ENCODE measurements around the gene MRGPRX2.
A peak's percentile ranks its signal among the peaks of the same experiment; 100 is the strongest.

Gene MRGPRX2

DNA sequence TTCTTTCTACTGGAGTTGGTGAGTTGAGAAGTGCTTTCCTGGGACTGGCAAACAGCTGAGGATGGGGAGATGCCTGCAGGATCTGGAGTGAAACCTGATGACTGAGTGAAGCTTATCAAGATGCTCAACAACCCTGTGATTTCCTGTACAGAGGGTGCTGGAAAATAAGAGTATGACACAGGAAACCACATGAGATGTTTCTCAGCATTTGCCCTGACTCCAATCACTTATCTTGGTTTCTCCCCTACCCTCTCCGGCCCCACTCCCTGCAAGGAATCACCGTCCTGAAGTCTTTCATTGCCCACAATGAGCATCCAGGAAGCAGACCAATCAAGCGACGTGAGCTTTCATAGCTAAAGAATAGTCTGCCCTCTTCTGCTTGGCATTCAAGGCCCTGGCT is at the start of gene MRGPRX2:
Gene MRGPRX2 (minus strand): TSS at position 89 of the 400 bp plus-strand sequence. CDS start 4,315 bp downstream, outside the sequence.
- no peak for DNase-seq

DNA sequence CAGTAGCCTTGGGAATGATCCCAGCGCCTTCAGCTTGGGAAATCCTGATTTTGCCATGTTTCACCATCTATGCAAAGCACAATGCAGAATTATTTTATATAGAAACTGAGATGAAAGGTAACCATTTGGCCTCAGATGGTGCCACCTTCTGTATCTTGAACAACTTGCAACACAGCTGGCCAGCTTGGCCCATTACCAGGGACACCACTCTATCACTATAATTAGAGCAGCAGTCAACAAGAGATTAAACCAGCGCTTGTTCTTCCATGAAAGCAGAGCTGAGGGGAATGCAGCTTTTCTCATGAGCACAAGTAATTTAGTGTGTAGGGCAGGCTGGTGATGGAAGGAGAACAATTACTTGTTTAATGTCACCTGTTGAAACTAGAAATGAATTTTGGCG is 49.8 kb upstream of the MRGPRX2 start:
- peak; percentile 69 for DNase-seq

DNA sequence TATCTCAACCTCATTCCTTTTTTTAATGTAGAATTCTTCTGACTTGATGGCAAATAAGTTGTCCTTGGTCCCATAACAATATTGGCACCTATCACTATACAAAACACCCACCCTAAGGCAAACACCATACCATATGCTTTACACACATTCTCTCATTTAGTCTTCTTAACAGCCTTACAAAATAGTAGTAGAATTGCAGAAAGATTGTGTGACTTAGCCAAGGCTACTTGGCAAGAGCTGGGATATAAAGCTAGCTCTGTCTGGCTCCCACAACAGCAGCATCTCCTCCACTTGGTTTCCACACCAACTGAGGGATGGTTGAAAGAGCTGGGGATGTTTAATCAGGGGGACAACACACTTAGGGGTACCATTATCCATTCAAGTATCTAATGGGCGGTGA is 46.6 kb upstream of the MRGPRX2 start:
- DNase-seq: no peak

DNA sequence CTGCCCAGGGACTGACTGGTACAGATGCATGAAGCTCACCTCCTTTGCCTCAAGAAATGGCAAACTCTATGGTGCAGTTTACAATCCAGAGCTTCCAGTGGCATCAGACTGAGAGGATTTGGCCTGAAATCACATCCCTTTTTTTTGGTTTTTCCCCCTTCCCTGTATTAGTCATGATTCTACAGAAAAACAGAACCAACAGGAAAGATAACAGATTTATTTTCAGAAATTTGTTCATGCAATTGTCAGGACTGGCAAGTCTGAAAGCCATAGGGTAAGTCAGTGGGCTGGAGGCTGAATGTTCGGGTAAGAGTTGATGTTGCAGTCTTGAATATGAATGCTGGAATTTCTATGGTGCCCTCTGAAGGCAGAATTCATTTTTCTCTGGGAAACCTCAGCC is 44.5 kb upstream of the MRGPRX2 start:
- DNase-seq: no peak

DNA sequence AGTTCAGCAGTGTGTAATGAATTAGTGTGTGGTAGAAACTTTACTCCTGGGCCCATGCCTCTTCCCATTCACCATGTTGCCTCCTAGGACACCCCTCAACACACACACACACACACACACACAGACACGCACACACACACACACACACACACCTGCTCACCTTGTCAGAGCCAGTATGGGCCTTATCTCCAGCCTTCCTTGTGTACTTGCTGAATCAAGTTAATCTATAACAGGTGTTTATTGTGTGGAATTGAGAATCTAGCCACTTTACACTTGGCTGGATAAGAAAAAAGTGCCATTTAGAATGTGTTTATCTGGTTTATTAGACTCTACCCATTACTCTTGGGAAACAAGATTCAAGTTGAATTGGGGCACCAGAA is 42.0 kb upstream of the MRGPRX2 start:
- DNase-seq: no peak

DNA sequence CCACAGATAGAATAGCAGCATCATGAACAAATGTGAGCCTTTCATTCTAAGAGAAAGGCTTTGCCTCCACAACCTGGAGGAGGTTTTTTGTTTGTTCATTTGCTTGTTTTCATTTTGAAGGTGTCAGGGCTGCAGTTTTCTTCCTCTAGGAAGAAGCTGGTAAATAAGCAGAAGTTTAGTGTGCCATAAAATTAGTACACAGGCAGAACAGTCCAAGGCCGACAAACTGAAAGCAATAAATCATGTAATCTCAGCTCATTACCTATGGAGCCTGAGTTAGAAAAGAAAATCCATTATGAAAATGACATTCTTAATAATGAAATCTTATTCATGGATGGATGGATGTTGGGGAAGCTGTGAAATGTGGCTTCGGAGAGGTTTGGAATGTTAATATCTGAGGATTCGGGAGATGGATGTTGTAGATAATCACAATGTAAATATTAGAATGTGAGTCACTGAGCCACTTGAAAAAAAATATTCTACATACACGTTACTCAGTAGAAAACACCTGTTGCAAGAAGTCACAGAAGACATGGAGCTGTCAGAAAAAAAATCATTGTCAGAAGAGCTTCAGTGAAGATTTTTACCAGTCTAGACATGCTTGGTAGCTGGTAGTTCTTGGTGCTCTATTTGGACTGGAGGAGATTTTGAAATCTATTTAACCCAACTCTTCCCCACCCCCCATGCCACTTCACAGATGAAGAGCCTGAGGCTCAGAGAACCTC is 41.4 kb upstream of the MRGPRX2 start:
- DNase-seq: no peak

DNA sequence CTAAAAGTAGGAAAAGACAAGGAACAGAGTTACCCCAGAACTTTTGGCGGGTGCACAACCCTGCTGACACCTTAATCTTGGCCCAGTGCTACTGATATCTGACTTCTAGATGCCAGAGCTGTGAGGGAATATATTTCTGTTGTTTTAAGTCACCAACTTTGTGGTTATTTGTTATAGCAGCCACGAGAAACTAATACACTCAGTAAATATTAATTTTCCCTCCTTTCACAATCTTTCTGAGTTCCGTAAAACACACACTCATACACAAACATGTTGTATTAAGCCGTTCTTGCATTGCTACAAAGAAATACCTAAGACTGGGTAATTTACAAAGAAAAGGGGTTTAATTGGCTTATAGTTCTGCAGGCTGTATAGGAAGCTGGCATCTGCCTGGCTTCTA is 40.4 kb upstream of the MRGPRX2 start:
- no peak for DNase-seq

DNA sequence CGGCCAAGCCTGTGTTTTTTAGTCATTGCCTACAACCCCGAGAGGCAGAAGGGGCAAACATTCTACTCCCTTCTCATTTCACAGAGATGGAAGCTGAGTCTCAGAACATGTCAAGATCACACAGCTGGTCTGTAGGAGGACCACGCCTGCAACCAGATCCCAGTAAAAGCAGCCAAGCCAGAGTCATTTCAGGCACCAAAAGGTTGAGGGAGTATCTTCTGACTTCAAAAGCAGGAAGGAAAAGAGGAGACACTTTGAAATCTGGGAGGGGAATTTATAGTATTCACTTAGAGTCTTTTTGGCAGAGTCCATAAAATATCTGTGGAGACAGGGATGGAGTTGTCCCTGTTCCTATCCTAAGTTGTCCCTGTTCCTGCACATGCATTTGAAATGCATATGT is 38.6 kb upstream of the MRGPRX2 start:
- no peak for DNase-seq

DNA sequence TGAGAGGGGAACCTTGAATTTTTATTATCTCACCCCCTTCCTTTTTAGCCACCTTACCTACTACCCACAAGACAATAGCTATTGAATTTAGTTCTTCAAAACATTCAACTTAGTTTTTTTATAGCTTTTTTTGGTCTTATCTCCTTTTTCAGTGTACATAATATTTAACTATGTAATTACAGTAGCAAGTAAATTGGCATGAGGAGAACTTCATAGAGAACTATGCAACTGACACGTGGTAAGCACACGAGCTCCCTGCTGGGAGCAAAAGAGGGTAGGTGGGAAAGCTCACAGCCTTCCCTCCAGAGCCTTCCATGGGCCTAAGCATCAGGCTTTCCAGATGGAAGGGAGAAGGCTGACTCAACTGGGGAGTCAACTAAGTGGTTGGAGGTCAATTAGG is 34.3 kb upstream of the MRGPRX2 start:
- DNase-seq: no peak

DNA sequence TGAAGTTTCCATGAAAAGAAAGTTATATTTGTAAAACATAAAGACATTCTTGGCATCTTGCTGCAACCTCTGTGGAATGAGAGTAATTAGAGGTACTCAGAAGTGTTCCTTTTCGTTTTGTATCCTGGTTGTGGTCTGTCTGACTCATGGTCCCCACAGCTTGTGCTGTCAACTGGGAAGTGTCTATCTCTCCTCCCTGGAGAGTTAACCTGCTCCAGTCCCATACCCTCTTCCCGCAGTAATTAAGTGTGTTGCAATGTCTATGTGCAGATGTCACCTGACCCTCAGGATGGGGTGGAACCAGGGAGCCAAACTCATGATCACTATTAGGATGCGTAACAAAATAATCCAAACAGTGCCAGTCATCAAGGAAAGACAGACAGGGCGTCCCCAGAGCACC is 33.5 kb upstream of the MRGPRX2 start:
- no peak for DNase-seq

DNA sequence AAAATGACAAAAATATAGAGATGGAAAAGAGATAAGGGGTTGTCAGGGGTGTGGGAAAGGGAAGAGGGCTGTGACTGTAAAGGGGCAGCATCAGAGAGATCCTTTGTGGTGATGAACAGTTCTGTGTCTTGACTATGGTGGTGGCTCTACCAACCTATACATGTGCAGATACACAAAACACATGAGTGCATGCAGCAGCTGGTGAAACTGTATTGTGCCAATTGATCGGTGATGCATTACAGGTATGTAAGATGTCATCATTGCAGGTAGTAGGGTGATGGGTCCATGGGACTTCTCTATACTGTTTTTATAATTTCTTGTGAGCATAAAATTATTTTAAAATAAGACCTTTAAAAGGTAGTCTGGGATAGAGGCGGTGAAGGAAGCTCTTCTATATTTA is 32.3 kb upstream of the MRGPRX2 start:
- no peak for DNase-seq

DNA sequence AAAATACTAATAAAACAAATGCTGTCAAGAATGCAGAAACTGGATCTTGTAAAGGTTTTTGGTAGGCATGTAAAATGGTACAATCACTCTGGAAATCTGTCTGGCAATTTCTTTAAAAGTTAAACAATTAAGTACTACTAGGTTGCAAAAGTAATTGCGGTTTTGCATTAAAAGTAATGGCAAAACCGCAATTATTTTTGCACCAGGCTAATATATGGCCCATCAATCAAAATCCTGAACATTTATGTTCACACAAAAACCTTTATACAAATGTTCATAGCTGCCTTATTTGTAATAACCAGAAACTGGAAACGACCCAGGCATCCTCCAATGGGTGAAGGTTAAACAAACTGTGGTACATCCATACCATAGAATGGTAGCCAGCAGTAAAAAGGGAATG is 31.8 kb upstream of the MRGPRX2 start:
- DNase-seq: no peak

DNA sequence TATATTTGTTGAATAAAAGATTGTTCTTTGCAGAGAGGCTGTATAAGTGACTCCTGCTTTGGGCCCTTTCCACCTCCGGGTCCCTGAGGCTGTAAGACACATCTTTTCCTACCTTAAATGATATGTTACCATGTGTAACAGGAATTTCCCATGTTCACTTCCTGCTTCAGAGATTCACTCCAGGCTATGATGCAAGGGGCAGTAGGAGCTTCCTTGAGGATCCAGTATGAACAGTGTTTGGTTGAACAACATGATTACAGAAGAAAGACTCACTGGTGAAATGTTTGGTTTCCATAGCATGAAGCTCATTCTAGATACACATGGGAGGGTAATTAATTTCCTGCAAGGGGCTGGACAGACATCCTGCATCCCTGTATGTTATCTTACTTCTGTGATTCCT is 30.8 kb upstream of the MRGPRX2 start:
- DNase-seq: no peak

DNA sequence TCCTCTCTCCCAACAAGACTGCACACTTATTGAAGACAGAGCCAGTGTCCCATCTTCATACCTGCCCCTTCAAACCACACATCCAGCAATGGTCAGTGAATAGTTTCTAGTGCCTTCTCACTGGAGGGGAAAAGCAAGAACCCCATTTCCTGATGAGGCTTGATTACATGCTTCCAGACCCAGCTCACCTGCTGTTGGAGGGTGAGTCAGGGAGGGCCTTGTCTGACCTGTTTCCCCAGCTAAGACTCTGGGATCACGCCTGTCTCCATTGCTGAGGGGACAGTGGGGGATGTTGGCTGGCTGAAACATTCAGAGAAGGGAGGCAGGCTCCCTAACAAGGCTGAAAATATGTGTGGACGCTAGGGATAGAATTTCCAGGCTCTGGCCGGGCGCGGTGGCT is 28.9 kb upstream of the MRGPRX2 start:
- no peak for DNase-seq

DNA sequence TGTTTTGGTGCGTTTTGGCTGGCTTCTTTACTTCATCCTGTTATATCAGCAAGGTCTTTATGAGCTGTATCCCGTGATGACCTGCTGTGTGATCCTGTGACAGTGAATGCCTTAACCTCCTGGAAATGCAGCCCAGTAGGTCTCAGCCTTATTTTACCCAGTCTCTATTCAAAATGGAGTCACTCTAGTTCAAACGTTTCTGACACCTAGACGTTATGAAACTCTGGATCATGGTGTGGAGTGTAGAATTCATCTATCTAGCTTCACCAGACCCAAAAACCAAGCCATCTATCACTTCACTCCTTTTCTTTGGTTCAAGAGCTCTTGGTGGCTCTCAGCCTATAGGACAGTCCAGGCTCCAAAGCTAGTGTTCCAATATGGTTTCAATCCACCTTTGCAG is 28.3 kb upstream of the MRGPRX2 start:
- DNase-seq: no peak

DNA sequence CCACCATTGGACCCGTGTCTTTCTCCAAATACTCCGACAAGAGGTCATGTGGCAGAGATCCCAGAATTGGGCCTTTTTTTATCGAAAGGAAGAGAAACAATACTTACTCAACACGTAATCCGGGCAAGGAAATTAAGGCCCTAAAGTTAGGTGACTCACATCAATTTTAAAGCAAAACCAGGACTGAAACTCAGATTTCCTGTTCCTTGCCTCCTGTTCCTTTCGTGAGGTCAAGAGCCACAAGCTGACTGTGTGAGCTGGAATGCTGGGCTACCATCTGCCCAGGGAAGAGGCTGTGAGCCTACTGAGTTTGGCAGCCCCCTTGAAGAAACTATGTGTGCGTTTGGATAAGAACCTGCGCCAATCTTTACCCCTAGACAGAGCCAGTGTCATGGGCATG is 27.1 kb upstream of the MRGPRX2 start:
- DNase-seq: no peak

DNA sequence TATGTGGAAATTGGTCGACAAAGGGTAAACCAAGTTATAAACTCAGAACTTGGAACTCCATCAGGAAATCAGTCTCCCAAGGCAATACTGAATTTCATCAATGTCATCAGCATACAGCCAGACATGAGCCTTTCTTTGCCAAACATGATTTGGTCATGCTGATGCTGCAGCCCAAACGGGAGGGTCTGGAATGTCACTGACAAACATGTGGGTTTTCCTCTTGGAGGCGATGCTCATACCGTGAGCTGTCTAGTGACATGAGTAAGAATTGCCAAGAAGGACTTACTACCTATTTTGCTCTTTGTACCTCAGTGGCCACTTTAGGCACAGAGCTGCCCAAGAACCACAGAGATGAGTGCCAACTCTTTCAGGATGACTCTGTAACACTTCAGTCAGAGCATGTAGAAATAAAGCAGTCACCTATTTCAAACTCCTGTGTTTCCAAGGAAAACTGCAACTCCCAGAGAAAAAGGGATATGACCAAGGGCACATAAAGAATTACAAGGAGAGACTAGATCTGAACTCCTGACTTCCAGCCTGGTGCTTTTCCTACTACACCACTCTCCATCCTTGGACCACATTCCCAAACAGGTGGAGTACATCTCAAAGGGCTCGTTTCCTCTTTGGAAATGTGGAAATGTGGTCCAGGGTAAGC is 24.3 kb upstream of the MRGPRX2 start:
- DNase-seq: no peak

DNA sequence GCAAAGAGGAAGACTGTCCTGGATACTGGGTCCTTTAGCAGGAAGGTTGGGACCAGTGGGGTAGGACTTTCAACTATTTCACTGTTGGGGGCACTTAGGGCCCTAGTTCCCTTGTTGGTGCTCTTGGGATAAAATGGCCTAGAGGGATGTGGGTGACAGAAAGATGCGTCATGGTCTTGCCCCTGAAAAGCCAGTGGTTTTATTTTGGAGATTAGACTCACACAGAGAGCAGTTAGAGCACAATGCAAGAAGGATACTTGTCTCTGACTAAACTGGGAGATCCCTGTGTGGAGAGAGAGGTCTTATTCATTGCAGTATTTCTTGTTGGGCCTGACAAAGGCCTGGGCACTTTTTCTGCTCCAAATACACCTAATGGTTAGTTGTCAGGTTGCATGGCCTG is 22.6 kb upstream of the MRGPRX2 start:
- DNase-seq: no peak

DNA sequence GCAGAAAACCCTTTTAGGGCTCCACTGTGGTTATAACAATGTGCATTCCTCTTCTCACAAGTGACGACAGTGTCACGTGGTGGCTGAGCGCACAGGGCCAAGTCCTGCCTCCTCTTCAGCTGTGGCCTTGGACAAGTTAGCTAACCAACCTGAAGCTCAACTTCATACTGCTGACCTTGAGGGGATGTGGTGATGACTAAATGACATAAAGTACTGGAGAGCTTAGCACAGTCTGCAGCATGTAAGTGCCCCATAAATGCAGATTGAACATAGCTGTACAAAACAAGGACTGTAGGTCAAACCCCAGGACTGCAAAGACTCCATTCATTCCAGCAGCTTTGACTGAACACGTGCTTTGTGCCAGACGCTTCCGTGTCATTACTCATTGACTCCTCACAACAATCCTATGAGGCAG is 20.1 kb upstream of the MRGPRX2 start:
- no peak for DNase-seq

DNA sequence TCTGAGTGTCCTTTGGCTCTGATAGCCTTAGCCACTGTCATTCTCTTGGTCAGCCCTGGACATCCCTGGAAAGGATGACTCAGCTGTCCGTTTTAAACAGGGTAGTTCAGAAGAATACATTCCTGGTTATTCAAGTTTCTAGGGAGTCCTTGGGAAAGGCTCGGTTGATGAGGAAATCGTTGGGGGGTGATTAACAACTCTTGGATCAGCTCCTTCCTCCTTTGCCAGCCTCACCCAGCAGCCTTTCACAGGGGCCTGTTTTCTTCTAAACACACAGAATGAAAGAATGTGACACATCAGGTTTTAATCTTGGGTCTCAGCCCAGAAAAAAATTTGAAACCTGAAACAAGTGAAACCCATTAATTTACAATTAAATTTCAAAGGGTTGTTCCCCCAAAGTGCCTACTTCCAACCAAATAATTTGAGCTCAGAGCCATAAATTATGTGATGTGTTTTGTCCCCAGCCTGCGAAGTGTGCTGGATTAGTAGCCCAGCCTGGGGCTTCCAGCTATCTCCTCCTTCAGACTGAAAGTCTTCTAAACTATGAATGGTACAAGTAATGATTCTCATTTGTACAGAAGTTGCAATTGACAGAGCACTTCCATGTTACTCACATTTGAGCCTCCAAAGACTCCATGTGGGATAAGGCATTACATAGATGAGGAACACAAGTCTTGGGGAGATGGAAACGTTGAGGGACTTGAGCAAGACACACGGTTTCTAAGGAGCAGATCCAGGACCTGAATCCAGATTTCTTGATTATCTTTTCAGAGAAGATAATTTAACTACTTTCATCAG is 19.3 kb upstream of the MRGPRX2 start:
- no peak for DNase-seq

DNA sequence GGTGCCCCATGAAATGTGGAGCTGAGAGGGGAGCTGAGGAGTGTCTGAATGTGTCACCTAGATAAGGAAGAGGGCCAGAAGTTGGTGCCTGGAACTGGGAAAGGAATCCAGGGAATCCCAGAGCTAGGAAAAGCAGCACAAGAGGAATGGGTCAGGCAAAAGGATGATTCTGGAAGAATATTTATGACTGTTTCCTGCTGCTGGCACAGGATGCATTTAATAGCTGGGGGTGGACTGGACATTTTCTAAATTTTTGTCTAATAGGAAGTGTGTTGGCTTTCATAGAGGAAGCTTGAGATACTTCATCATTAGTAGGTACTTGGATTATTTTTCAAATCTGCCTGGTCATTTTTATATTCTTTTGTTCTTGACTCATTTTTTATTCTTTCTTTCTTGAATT is 17.4 kb upstream of the MRGPRX2 start:
- DNase-seq: no peak

DNA sequence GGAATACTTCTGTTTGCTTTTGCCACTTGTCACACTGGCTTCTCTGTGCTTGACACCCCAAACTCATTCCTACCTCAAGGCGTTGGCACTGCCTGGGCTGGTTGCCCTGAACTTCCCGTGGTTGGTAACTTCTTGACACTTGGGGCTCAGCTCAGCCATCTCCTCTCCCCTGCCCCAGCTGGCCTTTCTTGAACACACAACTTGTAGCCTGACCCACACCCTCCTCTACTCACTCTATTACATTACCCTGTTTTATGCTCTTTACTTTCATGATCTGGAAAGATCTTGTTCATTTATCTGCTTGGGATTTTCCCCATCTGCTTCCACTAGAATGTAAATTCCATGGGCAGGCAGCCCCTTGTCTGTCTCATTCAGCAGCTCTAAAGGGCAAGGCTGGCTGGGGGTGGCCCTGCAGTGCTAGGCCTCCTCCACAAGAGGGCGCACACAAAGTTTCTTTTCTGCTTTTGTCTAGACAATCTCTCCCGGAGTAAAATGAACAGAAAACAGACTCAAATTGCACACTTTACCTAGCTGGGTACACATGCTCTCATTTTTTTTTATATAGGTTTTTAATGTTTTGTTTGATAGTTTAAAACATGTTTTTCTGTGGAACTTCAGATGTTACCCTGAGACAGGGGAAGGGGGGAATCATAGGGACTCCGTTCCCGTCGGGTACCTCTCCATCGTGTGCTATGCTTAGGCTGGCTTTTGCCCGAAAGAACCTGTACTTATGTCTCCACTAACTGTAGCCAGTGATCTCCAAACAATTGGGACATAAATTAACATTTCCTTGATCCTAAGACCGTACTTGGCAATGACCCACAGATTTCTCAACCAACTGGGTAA is 16.4 kb upstream of the MRGPRX2 start:
- peak; percentile 49 for DNase-seq

DNA sequence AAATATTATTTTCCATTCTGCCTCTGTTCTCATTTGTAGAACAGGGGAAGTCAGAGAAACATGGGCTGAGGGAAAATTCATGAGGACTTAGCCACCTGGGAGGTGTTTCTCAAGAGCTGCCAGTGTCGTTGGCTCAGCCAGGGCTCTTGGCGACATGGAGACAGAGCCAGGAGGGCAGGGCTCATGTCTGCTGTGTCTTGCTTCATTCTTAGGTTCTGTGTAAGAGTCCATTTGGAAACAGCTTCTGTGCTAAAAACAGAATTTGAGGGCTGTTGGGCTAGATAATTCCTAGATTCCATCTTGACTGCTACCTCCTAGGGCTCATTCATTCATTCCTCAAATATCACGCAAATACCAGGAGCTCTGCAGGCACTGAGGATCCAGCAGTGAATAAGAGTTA is 15.1 kb upstream of the MRGPRX2 start:
- no peak for DNase-seq

Data from NCI-H1092 treated with DMSO at 0.1 percent for 48 hours (cell line).